T-helper 2 cell treated with Interferon-gamma antibody and Interleukin-4, amounts not matched to agents 5 μg/mL and 100 μg/mL, for 36 hours (primary cell): ENCODE data around the gene CENPM.

Source experiments
- DNase-seq: peaks from one replicate; pipeline ENCODE4 v3.0.0; 2021; ENCODE audit warnings: low spot score
- H3K27ac Mint-ChIP-seq: one replicate; pipeline ENCODE4 v1.8.0; 2021; ENCODE audit warnings: mild to moderate bottlenecking, mixed read lengths
- H3K27me3 Mint-ChIP-seq: one replicate; pipeline ENCODE4 v1.8.0; 2021; ENCODE audit warnings: low read depth, mixed read lengths
- H3K36me3 Mint-ChIP-seq: one replicate; pipeline ENCODE4 v1.8.0; 2021; ENCODE audit warnings: low read depth, mixed read lengths
- H3K4me1 Mint-ChIP-seq: one replicate; pipeline ENCODE4 v1.8.0; 2021; ENCODE audit warnings: low read depth, mixed read lengths
- H3K4me3 Mint-ChIP-seq: one replicate; pipeline ENCODE4 v1.8.0; 2022; ENCODE audit warnings: mild to moderate bottlenecking, moderate library complexity, mixed read lengths
- H3K9me3 Mint-ChIP-seq: one replicate; pipeline ENCODE4 v1.8.0; 2021; ENCODE audit warnings: mixed read lengths

CENPM gene

GRCh38 chr22:41917375-41917902 lies 29.5 kb downstream of the CENPM start:
- Mint-ChIP-seq H3K4me1 (peaks cover 10% of the 10 kb centered on the region), H3K4me3 (no peak overlapping the region), H3K36me3 (no peaks in the 10 kb centered on the region), H3K9me3 (no peaks in the 10 kb centered on the region), H3K27me3 (peaks cover 36% of the 10 kb centered on the region), H3K27ac (no peak overlapping the region)
- DNase-seq = no peak

DNA sequence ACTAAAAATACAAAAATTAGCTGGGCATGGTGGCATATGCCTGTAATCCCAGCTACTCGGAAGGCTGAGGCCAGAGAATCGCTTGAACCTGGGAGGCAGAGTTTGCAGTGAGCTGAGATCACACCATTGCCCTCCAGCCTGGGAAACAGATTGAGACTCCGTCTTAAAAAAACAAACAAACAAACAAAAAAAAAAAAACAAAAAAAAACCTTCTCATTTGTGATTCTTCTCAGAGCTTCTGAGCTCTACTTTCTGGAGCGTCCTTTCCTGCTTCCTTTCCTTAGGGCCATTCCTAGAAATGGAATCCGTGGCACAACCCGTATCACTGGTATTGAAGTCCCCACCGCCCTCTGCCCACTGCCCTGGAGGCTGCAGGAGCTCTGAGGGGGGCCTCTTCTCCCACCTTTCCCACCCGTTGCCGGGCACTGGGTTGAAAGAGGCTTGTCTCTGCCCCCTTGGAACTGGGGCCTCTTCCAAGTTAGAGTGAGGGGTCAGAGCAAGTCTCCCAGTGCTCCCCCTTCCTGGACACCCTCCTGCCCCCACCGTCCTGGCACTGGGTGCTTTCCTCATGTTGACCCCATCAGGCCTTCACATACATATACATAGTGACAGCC lies 30.1 kb downstream of the CENPM start:
- peaks cover 42% of the 10 kb centered on the region for H3K27me3 Mint-ChIP-seq
- H3K9me3 Mint-ChIP-seq = no peaks in the 10 kb centered on the region
- no peak overlapping the region for H3K27ac Mint-ChIP-seq
- peaks cover 10% of the 10 kb centered on the region for H3K4me1 Mint-ChIP-seq
- no peak for DNase-seq
- H3K4me3 Mint-ChIP-seq = no peak overlapping the region
- no peaks in the 10 kb centered on the region for H3K36me3 Mint-ChIP-seq

- Mint-ChIP-seq H3K27ac (no peak overlapping the region), H3K27me3 (peaks cover 49% of the 10 kb centered on the region), H3K36me3 (no peaks in the 10 kb centered on the region), H3K4me1 (peaks cover 12% of the 10 kb centered on the region), H3K9me3 (no peaks in the 10 kb centered on the region), H3K4me3 (peak overlapping the region; percentile 43)
- no peak for DNase-seq
Measured at GRCh38 chr22:41915786-41916493, 31.0 kb downstream of the CENPM start.

DNA sequence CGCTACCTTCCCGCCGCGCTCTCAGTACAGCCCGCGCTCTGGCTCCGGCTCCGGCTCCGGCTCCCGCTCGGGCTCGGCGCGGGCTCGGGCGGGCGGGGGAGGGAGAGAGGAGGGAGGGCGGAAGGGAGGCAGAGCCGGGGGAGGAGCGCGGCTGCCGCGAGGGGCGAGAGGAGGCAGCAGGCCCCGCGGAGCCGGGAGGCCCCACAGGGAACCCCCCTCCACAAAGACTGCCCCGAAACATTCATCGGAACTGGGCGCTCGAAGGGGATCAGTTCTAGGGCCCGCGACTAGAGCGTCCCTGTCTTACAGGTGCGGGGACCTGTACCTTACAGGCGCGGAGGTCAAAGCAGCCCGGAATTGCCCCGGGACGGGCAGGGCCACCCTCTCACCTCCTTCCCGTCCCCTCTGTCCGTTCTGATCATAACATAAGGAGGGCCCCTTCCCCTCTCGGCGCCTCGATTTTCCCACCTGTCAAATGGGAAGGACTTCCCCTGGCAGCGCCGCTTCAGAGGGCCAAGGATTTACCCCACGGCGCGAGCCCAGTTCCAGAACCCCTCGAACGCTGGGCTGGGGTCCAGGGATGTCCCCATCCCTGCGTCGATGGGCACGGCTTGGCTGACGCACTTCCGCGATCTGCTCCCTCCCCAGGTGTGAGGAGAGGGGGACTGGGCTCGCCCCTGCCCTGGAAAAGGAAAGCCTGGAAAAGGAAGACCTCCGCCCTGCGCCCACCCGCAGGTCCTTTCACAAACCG lies 31.7 kb downstream of the CENPM start, which contains the start of gene SHISA8:
Gene SHISA8, minus strand, starts transcription at position 40 of the 751 bp plus-strand sequence. CDS start 407 bp downstream, outside the sequence.
- H3K27ac Mint-ChIP-seq = no peak within 1 kb of the TSS
- H3K9me3 Mint-ChIP-seq = no peaks in the 10 kb centered on the region
- peaks cover 49% of the 10 kb centered on the region for H3K27me3 Mint-ChIP-seq
- peak; percentile 36 for DNase-seq
- no peaks in the 10 kb centered on the region for H3K36me3 Mint-ChIP-seq
- peak within 1 kb of the TSS; percentile 43 for H3K4me3 Mint-ChIP-seq
- peaks cover 10% of the 10 kb centered on the region for H3K4me1 Mint-ChIP-seq

DNA sequence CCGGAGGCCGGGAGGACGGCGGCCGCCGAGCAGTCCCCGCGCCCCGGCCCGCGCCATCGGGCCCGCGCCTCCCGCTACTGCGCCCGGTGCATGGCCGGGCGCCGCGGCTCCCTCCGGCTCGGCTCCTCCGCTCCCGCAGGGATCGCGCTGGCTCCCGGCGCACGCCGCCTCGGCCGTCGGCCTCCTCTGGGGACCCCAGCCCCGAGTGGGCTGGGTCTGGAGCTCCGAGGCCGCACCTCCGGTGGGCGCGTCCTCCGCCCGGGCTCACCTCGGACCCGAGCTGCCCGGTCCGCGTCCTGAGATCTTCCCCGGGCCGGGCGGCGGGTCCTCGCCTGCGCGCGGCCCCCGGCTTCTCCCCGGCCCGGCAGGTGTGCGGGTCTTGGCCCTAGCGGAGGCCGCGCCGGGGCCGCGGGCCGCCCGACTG lies 32.3 kb downstream of the CENPM start:
- Mint-ChIP-seq H3K27me3 (peaks cover 50% of the 10 kb centered on the region), H3K36me3 (no peaks in the 10 kb centered on the region), H3K4me1 (peaks cover 9% of the 10 kb centered on the region), H3K9me3 (no peaks in the 10 kb centered on the region), H3K4me3 (no peak overlapping the region), H3K27ac (no peak overlapping the region)
- no peak for DNase-seq

DNA sequence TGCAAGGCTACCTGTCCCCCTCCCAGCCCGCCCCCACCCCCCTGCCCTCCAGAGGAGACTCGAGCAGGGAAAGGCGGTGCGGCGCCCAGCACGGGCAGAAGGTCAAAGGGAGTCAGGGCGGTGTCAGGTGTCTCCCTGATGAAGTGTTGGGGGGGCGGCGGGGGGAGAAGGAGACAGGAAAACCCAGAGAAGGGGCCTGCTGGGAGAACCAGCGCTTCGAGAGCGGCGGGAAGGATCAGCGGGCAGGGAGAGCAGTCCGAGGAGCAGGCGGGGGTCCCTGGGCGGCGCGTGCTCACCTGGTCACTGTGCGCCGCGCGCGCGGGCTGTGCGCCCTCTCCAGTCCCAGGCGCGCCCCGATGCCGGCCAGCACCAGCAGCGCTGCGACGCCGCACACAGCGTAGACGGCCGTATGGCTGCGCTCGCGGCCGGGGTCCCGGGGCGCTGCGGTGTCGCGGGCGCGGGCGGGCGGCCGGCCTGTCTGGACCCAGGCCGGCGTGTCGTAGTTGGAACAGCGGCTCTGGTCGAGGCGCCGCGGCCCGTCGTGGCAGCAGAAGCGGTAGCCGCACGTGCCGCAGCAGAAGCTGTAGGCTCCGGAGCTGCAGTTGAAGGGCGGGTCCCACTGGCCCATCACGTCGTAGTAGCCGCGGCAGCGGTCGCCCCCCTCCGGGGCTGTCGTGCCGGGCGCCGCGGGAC lies 33.0 kb downstream of the CENPM start:
- peaks cover 9% of the 10 kb centered on the region for H3K4me1 Mint-ChIP-seq
- H3K27me3 Mint-ChIP-seq = peaks cover 54% of the 10 kb centered on the region
- H3K36me3 Mint-ChIP-seq = no peaks in the 10 kb centered on the region
- no peak overlapping the region for H3K4me3 Mint-ChIP-seq
- no peak for DNase-seq
- H3K27ac Mint-ChIP-seq = no peak overlapping the region
- no peaks in the 10 kb centered on the region for H3K9me3 Mint-ChIP-seq

DNA sequence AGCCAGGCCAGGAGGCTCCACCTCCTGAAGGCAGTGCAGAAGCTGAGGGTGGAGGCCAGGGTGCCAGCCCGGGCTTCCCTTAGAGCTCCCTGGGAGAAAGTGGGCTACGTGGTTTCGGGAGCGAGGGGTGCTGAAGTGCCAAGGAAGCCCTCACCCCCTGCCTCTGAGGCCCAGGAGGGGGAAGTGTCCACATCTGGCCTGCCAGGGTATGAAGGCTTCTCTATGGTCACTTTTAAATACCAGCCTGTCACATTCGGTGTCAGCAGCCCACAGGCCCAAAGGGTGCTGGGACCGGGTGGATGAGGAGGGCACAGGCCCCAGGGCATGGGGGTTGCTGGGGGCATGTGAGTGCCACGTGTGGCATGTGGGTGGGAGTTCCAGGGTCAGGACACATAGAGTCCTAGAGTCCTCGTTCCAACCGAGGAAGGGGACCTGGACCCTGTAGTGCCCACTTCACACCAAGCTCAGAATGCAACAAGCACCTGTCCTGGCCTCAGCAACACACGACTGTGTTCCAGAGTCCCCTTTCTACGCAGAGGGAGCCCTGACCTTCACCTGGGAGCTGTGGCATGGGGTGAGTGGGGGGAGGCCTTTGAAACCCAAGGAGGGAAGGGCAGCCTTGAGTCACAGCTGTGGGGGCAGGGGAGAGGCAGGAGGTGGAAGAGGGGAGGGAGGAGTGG lies 33.8 kb downstream of the CENPM start:
- Mint-ChIP-seq H3K4me1 (peaks cover 15% of the 10 kb centered on the region), H3K4me3 (peak overlapping the region; percentile 61), H3K36me3 (peaks cover 4% of the 10 kb centered on the region), H3K27ac (peak overlapping the region; percentile 63), H3K9me3 (no peaks in the 10 kb centered on the region), H3K27me3 (peaks cover 55% of the 10 kb centered on the region)
- no peak for DNase-seq

GRCh38 chr22:41912338-41913039 lies 34.5 kb downstream of the CENPM start:
- DNase-seq = no peak
- peaks cover 6% of the 10 kb centered on the region for H3K36me3 Mint-ChIP-seq
- peaks cover 20% of the 10 kb centered on the region for H3K4me1 Mint-ChIP-seq
- H3K27ac Mint-ChIP-seq = peak overlapping the region; percentile 26
- peaks cover 54% of the 10 kb centered on the region for H3K27me3 Mint-ChIP-seq
- no peaks in the 10 kb centered on the region for H3K9me3 Mint-ChIP-seq
- H3K4me3 Mint-ChIP-seq = no peak overlapping the region

DNA sequence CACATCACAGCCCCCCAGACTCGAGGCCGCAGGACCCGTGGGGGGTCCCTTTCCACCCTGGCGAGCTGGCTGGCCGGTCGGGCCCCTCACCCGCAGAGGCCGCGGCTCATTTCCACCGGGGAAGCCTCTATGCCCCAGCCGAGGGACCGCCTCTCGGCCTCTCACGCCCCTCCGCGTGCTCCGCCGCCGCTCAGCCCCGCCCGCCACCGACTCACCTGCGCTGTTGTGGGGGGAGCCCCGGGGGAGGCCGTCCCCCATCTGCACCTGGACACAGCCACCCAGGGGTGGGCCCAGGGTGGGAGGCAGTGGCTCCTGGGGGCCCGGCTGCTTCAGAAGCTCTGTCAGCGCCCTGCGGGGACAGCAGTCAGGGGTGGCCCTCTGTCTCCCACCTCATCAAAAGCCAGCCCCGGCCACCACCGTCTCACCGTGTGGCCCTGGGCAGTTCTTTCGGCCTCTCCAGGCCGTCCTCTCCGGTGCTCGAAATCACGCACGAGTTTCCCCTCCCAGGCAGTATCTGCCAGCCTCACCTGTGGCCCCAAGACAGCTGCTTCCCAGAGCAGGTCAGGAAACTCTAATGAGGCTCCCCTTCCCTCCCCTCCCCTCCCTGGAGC lies 35.8 kb downstream of the CENPM start:
- H3K27ac Mint-ChIP-seq = no peak overlapping the region
- peaks cover 41% of the 10 kb centered on the region for H3K27me3 Mint-ChIP-seq
- H3K36me3 Mint-ChIP-seq = peaks cover 9% of the 10 kb centered on the region
- no peak overlapping the region for H3K4me3 Mint-ChIP-seq
- DNase-seq = no peak
- peaks cover 20% of the 10 kb centered on the region for H3K4me1 Mint-ChIP-seq
- H3K9me3 Mint-ChIP-seq = no peaks in the 10 kb centered on the region

GRCh38 chr22:41910050-41911000 lies 36.6 kb downstream of the CENPM start:
- H3K4me3 Mint-ChIP-seq = peak overlapping the region; percentile 40

DNA sequence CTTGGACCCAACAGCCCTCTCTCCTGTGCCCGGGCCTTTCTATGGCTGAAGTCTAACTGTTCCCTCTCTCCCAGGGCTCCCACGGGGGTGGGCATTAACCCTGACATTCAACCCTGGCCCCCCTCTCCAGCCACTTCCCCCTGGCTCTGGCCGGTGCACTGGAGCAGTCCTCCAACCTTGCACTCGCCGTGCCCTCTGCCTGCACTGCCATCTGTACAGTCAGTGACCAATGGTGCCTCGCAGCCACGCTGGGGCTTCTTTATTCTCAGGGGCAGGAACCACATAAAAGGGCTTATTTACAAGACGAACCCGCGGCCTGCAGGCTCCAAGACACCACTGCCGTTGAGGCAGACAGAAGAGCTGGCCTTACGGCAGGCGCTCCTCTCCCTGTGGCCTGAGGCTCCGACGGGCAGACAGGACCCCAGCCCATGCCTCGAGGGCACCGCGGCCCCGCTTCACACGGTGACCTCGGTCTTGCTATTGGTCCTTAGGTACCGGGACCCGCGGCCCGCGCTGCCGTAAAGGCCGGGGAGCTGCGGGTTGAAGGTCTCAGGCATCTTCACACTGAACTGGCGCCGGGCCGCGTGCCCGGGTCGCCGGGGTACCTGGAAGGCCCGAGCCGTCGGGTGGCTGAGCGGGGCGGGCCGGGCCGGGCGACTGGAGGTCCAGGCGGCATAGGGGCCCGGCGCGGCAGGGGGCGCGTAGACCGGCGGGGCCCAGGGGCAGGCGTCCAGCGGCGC lies 37.5 kb downstream of the CENPM start:
- Mint-ChIP-seq H3K27ac (no peak overlapping the region), H3K36me3 (peaks cover 12% of the 10 kb centered on the region), H3K27me3 (peaks cover 32% of the 10 kb centered on the region), H3K9me3 (no peaks in the 10 kb centered on the region), H3K4me3 (peak overlapping the region; percentile 15), H3K4me1 (peaks cover 22% of the 10 kb centered on the region)
- no peak for DNase-seq

More at GRCh38 chr22:41910050-41911000, 36.6 kb downstream of the CENPM start:
- H3K4me1 Mint-ChIP-seq = peaks cover 22% of the 10 kb centered on the region
- no peaks in the 10 kb centered on the region for H3K9me3 Mint-ChIP-seq
- peaks cover 33% of the 10 kb centered on the region for H3K27me3 Mint-ChIP-seq
- no peak overlapping the region for H3K27ac Mint-ChIP-seq
- peaks cover 12% of the 10 kb centered on the region for H3K36me3 Mint-ChIP-seq
- DNase-seq = no peak
